Measurements from ENCODE around the gene PSMF1.

DNA sequence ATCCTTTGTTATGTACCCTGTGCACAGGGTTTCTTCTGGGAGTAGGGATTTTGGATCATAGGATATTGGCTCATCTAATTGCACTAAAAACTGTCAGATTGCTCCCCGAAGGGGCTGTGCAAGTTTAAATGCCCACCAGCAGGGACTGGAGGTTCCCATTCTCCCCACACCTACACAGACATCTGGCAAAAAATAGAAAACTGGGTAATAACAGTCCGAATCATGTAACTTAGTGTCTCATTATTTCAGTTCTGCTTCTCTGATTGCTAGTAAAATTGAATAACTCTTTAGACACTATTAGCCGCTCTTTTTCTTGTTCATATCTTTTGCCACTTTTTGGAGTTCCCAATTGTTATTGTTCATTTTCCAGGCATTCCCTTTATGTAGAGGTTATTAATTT is 5.3 kb downstream of the PSMF1 start:
- TF ChIP-seq, protein P1, sequence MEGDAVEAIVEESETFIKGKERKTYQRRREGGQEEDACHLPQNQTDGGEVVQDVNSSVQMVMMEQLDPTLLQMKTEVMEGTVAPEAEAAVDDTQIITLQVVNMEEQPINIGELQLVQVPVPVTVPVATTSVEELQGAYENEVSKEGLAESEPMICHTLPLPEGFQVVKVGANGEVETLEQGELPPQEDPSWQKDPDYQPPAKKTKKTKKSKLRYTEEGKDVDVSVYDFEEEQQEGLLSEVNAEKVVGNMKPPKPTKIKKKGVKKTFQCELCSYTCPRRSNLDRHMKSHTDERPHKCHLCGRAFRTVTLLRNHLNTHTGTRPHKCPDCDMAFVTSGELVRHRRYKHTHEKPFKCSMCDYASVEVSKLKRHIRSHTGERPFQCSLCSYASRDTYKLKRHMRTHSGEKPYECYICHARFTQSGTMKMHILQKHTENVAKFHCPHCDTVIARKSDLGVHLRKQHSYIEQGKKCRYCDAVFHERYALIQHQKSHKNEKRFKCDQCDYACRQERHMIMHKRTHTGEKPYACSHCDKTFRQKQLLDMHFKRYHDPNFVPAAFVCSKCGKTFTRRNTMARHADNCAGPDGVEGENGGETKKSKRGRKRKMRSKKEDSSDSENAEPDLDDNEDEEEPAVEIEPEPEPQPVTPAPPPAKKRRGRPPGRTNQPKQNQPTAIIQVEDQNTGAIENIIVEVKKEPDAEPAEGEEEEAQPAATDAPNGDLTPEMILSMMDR (IDR thresholded peaks at IDR 0.05) = no peak
- TF ChIP-seq EZH2phosphoT487 (IDR thresholded peaks at IDR 0.05) = no peak
